Activated CD8-positive, alpha-beta memory T cell treated with anti-CD3 and anti-CD28 coated beads for 48 hours (primary cell): ENCODE results near the gene SS18L1.

Experiments used
- DNase-seq, 3 experiments: peaks; one replicate each; pipeline ENCODE4 v3.0.0-alpha.2; 2020; ENCODE audit warnings: low read depth in 2 of 3, low spot score in 2 of 3

The SS18L1 gene

GRCh38 chr20:62222972-62223371, 79.4 kb downstream of the SS18L1 start:
- no peak for DNase-seq

- DNase-seq, result no peak
Observed at GRCh38 chr20:62223571-62223970, 80.0 kb downstream of the SS18L1 start.

- no peak for DNase-seq
Observed at GRCh38 chr20:62224113-62224855, 80.7 kb downstream of the SS18L1 start.

- DNase-seq, result no peak
Observed at GRCh38 chr20:62225026-62225425, 81.5 kb downstream of the SS18L1 start.

GRCh38 chr20:62225820-62226635, 82.5 kb downstream of the SS18L1 start:
- no peak for DNase-seq

- DNase-seq, result no peak
Observed at GRCh38 chr20:62226707-62227590, 83.4 kb downstream of the SS18L1 start.

- no peak for DNase-seq
Observed at GRCh38 chr20:62227591-62227976, 84.0 kb downstream of the SS18L1 start.

GRCh38 chr20:62227977-62228958, 84.7 kb downstream of the SS18L1 start:
- no peak for DNase-seq

GRCh38 chr20:62228982-62229545, 85.5 kb downstream of the SS18L1 start:
- no peak for DNase-seq

GRCh38 chr20:62229667-62230066, 86.1 kb downstream of the SS18L1 start:
- no peak for DNase-seq

- no peak for DNase-seq
Observed at GRCh38 chr20:62230276-62230675, 86.7 kb downstream of the SS18L1 start.

GRCh38 chr20:62230696-62231095, 87.1 kb downstream of the SS18L1 start:
- no peak for DNase-seq

- no peak for DNase-seq
Observed at GRCh38 chr20:62231292-62231691, 87.7 kb downstream of the SS18L1 start.
